ENCODE measurements around the gene GMPR.
"Not testable (repeated sequence)": the region's sequence is repeated elsewhere in the genome, so short reads cannot be mapped to it uniquely, and the experiment has no call there.

GMPR gene

GRCh38 chr6:16238057-16238962 is at the start of gene GMPR:
Gene GMPR (plus strand): TSS chr6:16238587. CDS start chr6:16238694, 107 bp downstream.
- DNase-seq: peak in 3 of 4 experiments; percentile 15 to 63 (median 22)

DNA sequence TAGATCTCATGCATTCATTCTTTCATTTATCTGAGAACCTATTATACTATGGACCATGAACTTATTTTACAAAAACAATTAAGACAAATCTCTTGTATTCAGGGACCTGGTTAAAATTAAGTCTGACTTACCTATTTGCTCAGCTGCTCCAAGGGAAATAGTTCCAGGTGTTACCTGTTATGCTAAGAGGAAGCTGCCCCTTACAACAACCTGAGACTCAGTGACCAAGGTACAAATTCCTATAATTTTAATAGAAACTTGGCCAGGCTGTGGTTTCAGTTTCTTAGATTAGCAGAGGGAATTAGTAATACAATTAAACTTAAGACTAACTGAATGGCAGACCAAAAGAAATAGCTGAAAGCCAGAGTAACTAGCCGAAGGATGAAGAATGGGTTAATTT is 48.2 kb upstream of the GMPR start:
- no peak for DNase-seq

DNA sequence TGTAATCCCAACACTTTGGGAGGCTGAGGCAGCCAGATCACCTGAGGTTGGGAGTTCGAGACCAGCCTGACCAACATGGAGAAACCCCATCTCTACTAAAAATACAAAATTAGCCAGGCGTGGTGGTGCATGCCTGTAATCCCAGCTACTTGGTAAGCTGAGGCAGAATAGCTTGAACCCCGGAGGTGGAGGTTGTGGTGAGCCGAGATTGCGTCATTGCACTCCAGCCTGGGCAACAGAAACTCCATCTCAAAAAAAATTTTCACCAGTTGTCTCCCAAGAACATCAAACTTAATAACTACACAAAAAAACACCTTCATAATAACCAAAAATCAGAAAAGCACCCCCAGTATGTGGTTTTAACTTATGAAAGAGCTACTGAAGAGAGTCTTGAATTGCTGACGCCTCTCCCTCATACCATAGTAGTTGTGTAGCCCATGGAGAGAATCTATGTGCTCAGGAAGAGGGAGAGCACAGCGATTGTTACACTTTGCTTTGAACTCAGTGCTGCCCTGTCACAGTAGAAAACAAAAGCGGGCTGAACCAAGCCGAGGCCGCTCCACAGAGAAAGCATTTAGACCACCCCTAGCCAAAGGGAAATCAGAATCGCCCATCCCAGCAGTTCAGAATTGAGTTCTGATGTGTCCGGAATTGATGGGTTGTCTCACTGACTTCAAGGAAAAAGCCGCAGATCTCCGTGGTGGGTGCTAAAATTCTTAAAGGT is 42.0 kb upstream of the GMPR start:
- no peak for DNase-seq

DNA sequence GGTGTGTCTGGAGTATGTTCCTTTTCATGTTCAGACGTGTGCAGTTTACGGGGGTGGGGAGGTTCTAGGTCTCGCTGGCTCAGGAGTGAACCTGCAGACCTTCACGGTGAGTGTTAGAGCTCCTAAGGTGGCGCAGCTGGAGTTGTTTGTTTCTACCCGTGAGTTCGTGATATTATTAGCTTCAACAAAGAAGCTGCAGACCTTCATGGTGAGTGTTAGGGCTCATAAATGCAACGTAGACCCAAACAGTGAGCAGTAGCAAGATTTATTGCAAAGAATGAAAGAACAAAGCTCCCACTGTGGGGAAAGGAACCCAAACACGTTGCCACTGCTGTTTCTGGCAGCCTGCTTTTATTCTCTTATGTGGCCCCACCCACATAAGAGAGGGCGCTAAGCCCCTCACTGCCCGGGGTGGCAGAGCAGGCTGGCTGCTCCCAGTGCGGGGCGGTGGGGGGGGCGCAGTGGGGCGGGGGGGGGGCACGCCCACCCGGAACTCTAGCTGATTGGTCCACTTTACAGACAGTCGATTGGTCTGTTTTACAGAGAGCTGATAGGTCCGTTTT is 41.3 kb upstream of the GMPR start:
- DNase-seq: no peak

- DNase-seq: no peak
These were observed 40.2 kb upstream of the GMPR start for GRCh38 chr6:16198061-16198705.

DNA sequence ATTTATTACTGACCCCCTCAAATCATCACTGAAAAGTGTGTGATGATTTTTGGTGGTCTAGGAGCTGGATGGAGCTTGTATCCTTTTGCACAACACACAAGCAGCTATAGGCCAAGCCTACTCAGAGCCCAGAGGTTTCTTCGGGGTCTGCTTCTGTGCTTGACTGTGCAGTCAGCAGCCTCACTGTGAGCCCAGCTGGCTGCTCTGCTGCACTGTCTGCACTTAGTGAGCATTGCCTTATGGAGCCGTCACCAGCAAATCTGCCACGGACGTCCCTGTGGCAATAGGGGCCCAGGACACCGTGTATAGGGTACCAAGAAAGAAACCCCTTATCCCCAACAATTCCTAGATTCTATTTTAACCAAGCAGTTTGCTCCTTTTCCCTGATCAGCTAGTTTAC is 38.6 kb upstream of the GMPR start:
- no peak for DNase-seq

GRCh38 chr6:16200321-16200883 is 38.0 kb upstream of the GMPR start:
- no peak for DNase-seq

DNA sequence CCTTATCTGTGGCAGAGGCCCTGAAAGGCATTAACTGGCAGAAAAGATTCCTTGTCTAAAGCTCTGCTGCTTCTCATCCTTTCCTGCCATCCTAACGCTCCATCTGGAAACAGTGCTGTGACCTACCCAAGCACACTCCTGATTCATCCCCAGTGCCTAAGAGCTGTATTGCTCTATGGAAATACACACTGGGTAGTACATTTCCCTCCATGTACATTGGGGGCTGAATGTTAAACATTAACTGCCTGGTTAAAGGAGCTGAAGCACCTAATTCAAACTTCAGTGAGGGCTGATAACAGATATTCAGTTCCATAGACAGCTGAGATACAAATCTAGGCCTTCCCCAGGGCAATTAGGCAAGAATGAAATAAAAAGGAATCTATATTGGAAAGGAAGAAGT is 36.7 kb upstream of the GMPR start:
- no peak for DNase-seq

GRCh38 chr6:16204653-16205376 is 33.6 kb upstream of the GMPR start:
- DNase-seq: no peak

DNA sequence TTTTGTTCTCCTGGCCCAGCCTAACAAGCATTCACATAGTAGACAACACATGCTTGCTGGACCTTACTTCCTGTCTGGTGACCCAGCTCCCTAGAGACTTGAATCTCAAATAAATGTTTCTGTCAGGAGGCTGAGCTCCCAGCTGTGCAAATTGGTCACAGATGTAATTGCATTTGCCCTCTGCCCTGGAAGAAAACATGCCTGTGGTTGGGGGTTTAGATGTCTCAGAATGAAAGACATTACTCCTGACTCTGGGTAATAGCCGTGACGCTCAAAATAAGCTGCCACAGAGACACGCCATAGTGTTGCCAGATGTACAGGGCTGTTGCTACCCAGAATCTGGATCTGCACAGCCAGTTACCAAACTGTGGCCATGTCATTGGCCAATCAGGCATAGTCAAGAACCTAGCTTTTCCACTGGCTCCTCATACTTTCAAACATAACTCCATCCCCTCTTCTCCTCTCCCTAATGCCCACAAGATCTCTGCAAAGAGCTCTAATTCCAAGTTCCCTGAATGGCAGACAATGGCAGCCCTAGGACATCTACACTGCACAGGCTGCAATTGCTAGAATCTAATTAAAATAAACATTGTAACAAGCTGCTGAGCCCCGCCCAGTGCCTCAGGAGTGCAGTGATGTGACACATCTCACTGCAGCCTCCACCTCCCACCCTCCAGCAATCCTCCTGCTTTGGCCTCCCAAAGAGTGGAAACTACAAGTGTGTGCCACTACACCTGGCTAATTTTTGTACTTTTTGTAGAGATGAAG is 32.8 kb upstream of the GMPR start:
- no peak for DNase-seq

DNA sequence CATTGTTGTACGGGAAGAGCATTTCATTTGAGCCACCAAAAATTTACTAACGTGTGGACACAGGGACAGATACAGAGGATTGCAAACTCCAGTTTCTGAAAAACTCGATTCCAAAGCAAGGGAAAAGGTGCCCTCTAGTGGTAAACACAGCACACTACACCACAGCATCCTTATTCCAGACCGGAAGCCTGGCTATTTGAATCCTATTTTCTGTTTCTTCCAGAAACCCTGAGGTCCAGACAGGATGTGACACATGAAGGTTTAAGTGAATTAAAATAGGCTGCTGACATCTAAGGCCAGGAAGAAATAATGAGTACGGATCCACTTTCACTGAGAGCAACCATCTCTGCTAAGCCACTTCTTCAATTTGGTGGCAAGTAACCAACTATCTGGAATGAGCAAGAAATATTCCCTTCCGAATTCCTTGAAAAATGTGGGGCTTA is 31.8 kb upstream of the GMPR start:
- no peak for DNase-seq

- DNase-seq: no peak
These were observed 29.4 kb upstream of the GMPR start for GRCh38 chr6:16208989-16209388.

DNA sequence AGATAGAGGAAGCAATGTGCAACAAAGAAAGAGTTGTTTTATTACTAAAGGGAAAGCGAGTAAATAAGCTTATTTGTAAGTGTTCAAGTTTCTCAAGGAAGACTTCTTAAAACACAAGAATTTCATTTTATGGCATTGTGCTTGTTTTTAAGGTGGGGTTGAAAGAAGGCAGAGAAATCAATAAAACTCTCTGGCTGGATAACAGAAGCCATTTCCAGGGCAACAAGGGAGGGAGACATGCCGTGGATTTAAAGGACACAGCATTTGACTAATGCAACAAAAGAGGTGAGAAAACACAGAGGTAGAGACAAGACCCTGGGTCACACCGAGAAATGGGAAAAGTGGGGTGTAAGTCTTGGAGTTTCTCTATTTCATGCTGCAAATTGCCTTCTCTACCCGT is 28.8 kb upstream of the GMPR start:
- DNase-seq: no peak

DNA sequence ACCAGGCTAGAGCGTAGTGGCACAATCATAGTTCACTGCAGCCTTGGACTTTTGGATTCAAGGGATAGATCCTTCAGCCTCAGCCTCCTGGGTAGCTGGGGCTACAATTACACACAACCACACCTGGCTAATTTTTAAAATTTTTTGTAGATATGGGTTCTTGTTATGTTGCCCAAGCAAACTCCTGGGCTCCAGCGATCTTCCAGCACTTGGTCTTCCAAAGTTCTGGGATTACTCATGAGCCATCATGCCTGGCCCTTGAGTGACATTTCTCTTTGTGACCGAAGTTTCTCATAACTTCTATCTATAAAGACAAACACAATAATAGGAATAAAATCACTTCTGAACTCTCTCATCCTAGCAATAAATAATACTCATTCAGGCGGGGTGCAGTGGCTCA is 26.1 kb upstream of the GMPR start:
- no peak for DNase-seq

- no peak for DNase-seq
These were observed 21.8 kb upstream of the GMPR start for GRCh38 chr6:16216501-16217155.

DNA sequence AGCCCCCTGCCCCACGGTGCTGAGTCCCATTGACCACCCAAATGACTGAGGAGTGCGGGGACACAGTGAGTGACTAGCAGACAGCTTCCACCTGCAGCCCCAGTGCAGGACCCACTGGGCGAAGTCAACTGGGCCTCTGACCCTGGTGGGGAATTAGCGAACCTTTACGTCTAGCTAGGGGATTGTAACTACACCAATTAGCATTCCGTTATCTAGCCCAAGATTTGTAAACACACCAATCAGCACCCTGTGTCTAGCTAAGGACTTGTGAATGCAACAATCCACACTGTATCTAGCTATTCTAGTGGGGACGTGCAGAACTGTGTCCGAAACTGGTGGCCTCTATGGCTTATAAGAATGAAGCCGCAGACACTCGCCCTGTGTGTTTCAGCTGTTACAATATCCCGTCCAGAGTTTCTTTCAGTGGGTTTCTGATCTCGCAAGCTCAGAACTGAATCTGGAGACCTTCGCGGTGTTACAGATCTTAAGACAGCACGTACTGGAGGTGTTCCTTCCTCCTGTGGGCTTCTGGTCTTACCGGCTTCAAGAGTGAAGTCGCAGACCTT is 21.1 kb upstream of the GMPR start:
- no peak for DNase-seq

DNA sequence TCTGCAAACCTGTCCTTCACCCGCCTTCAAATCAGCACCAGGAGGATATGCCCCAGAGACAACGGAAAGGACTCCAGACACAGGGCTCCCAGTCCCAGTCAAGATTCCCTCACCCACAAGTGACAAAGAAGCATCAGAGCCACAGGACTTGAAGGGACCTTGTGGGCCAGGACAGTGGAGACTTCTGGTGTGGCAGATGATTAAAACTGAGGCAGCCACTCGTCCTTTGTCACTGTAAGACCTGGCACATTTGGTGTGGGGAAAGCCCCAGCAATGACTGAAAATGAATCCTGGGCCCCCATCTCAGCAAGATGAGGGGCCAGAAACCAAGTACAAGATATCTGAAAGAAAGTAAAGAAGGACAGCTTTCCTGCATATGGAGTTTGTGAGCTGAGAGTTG is 15.6 kb upstream of the GMPR start:
- no peak for DNase-seq

DNA sequence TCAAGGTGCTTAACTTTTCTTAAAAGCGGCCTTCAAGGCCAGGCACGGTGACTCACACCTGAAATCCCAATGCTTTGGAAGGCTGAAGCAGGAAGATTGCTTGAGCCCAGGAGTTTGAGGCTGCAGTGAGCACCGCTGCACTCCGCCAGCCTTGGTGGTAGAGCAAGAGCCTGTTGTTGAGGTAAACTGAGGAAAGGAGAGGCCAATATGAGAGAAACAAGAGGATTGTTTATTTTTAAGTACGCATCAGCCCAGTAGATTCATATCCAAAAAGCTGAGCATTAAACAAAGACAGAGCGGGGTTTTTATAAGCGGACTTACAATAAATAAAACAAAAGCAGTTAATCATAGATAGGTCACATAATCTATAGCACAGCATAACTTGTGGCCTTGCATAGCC is 15.0 kb upstream of the GMPR start:
- DNase-seq: no peak

GRCh38 chr6:16224409-16224808 is 14.0 kb upstream of the GMPR start:
- DNase-seq: no peak

- DNase-seq: not testable (repeated sequence)
These were observed 13.2 kb upstream of the GMPR start for GRCh38 chr6:16225062-16225731.

All from activated naive CD4-positive, alpha-beta T cell (primary cell).